GM19240 (cell line): Measurements from ENCODE around the gene TAP2.
"Not testable (repeated sequence)": the region's sequence is repeated elsewhere in the genome, so short reads cannot be mapped to it uniquely, and the experiment has no call there.

Source experiments
- DNase-seq: peaks from one replicate; pipeline ENCODE4 v3.0.0; 2011; ENCODE audit warnings: low spot score; ENCODE audit not compliant: insufficient read length

TAP2 gene

GRCh38 chr6:32835167-32835893 lies 3.2 kb downstream of the TAP2 start:
- DNase-seq: no peak

- no peak for DNase-seq
These were observed 4.9 kb downstream of the TAP2 start for GRCh38 chr6:32833664-32834063.

GRCh38 chr6:32832535-32832934 lies 6.0 kb downstream of the TAP2 start:
- no peak for DNase-seq

GRCh38 chr6:32830936-32831335 lies 7.6 kb downstream of the TAP2 start:
- DNase-seq: no peak

GRCh38 chr6:32830017-32830416 lies 8.5 kb downstream of the TAP2 start:
- DNase-seq: no peak

GRCh38 chr6:32829495-32829894 lies 9.0 kb downstream of the TAP2 start:
- DNase-seq: no peak

GRCh38 chr6:32827025-32827424 lies 11.5 kb downstream of the TAP2 start:
- no peak for DNase-seq

GRCh38 chr6:32825966-32826365 lies 12.6 kb downstream of the TAP2 start:
- no peak for DNase-seq

GRCh38 chr6:32819729-32820128 lies 18.8 kb downstream of the TAP2 start:
- no peak for DNase-seq

- no peak for DNase-seq
These were observed 19.7 kb downstream of the TAP2 start for GRCh38 chr6:32818867-32819266.

GRCh38 chr6:32816746-32817204 lies 21.8 kb downstream of the TAP2 start, which contains the start of gene HLA-DOB:
Gene HLA-DOB, minus strand, starts transcription at chr6:32817002. Its CDS starts 51 bp downstream, at chr6:32816951.
- DNase-seq: no peak

GRCh38 chr6:32815996-32816395 lies 22.5 kb downstream of the TAP2 start:
- DNase-seq: no peak

- DNase-seq: no peak
These were observed 23.4 kb downstream of the TAP2 start for GRCh38 chr6:32815115-32815514.

- no peak for DNase-seq
These were observed 24.4 kb downstream of the TAP2 start for GRCh38 chr6:32814145-32814544.

GRCh38 chr6:32809171-32809570 lies 29.4 kb downstream of the TAP2 start:
- no peak for DNase-seq

- DNase-seq: no peak
These were observed 31.4 kb downstream of the TAP2 start for GRCh38 chr6:32807020-32807580.

- DNase-seq: not testable (repeated sequence)
These were observed 33.1 kb downstream of the TAP2 start for GRCh38 chr6:32805404-32805803.

- DNase-seq: no peak
These were observed 35.1 kb downstream of the TAP2 start for GRCh38 chr6:32803416-32803815.

- no peak for DNase-seq
These were observed 38.8 kb downstream of the TAP2 start for GRCh38 chr6:32799740-32800139.

GRCh38 chr6:32799168-32799567 lies 39.4 kb downstream of the TAP2 start:
- DNase-seq: no peak

GRCh38 chr6:32796848-32797776 lies 41.4 kb downstream of the TAP2 start:
- DNase-seq: no peak

GRCh38 chr6:32794510-32794909 lies 44.0 kb downstream of the TAP2 start:
- no peak for DNase-seq
